Erythroblast (primary cell): ENCODE measurements around the gene CPD.
"Not testable (repeated sequence)": the region's sequence is repeated elsewhere in the genome, so short reads cannot be mapped to it uniquely, and the experiment has no call there.

ENCODE experiments used
- GATA1 ChIP-seq: IDR thresholded peaks from 2 replicates; pipeline ENCODE4 v1.6.1; 2011; ENCODE audit warnings: low read depth, mild to moderate bottlenecking, control low read depth, low read length, moderate library complexity
- POLR2A ChIP-seq: IDR thresholded peaks from 2 replicates; pipeline ENCODE4 v1.6.1; 2011; ENCODE audit warnings: mild to moderate bottlenecking, low read length

- TF ChIP-seq POLR2A, GATA1: not testable (repeated sequence)
Observed at GRCh38 chr17:30458797-30459413, 80.2 kb downstream of the CPD start.
